ENCODE results near the gene TMEM273.

Gene TMEM273

DNA sequence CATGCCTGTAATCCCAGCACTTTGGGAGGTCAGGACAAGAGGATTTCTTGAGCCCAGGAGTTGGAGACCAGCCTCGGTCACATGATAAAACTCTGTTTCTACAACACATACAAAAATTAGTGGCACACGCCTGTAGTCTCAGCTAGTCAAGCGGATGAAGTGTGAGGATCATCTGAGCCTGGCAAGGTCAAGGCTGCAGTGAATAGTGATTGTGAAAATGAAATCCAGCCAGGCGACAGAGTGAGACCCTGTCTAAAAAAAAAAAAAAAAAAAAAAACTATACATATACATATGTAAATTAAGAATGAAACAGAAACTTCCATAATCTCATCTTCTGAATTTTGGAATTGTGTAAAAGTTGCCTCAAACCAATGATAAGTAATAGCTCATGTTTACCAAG is 36.2 kb downstream of the TMEM273 start:
- Mint-ChIP-seq H3K27me3 (peaks cover 8% of the 10 kb centered on the region), H3K36me3 (peaks cover 36% of the 10 kb centered on the region), H3K9me3 (peaks cover 6% of the 10 kb centered on the region), H3K4me3 (no peak overlapping the region), H3K27ac (no peak overlapping the region), H3K4me1 (peaks cover 11% of the 10 kb centered on the region)
- ATAC-seq: no peak

DNA sequence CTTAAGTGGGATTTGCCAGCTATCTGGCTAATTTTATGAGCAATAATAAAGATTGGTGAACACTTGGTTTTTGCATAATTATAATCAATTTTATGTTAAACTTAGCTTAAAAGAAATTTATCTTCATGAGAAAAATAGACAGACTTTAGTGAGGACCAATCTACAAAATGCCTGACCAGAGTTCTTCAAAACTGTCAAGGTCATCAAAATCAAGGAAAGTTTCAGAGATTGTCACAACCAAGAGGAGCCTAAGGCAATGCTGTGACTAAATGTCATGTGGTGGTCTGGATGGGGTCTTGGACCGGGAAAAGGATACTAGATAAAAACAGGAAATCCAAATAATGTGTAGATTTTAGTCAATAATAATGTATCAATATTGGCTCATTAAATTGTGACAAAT is 36.7 kb downstream of the TMEM273 start:
- ATAC-seq: no peak
- H3K36me3 Mint-ChIP-seq: peaks cover 30% of the 10 kb centered on the region
- H3K27ac Mint-ChIP-seq: no peak overlapping the region
- H3K4me1 Mint-ChIP-seq: peaks cover 10% of the 10 kb centered on the region
- H3K4me3 Mint-ChIP-seq: no peak overlapping the region
- peaks cover 8% of the 10 kb centered on the region for H3K27me3 Mint-ChIP-seq
- H3K9me3 Mint-ChIP-seq: peaks cover 6% of the 10 kb centered on the region

DNA sequence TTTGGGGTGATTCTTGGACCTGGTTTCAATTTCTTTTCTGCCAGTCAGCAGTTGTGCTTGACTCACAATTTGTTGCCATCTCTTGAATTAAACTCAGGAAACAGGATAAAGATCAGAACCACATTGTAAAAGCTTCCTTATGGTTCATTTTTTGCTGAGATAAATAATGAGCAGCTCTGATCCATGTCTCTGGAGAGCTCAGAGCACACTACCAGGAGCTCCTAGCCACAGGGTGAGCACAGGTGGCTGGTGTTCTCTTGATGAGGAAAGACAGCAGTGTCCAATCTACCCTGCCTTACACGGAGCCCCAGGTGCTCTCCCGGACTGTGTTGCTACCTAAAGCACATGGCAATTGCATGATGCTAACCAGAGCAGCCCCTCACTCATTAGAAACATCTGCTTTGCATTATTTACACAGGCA is 37.2 kb downstream of the TMEM273 start:
- Mint-ChIP-seq H3K27me3 (peaks cover 8% of the 10 kb centered on the region), H3K9me3 (peaks cover 6% of the 10 kb centered on the region), H3K36me3 (peaks cover 26% of the 10 kb centered on the region), H3K4me1 (peaks cover 10% of the 10 kb centered on the region), H3K4me3 (no peak overlapping the region), H3K27ac (no peak overlapping the region)
- no peak for ATAC-seq

DNA sequence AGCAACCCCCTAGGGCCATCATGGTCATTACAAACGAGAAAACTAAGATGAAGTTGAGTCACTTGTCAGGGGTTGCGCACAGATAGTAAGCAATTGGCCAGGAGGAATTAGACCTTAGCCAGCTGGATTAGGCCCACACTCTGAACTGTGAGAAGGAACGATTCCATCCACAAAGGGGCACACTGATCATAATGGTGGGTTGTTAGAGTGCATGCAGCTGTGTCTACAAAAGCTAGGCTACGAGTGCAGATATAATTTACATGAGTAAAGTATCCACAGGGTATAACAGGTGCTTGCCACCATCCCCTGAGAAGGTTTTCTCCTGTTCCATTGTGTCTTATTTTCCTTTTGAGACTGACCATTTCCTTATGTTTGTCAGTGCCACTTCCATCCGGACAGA is 37.8 kb downstream of the TMEM273 start:
- Mint-ChIP-seq H3K27ac (no peak overlapping the region), H3K36me3 (peaks cover 20% of the 10 kb centered on the region), H3K9me3 (peaks cover 6% of the 10 kb centered on the region), H3K4me1 (peaks cover 10% of the 10 kb centered on the region), H3K4me3 (no peak overlapping the region), H3K27me3 (peaks cover 8% of the 10 kb centered on the region)
- ATAC-seq: no peak

DNA sequence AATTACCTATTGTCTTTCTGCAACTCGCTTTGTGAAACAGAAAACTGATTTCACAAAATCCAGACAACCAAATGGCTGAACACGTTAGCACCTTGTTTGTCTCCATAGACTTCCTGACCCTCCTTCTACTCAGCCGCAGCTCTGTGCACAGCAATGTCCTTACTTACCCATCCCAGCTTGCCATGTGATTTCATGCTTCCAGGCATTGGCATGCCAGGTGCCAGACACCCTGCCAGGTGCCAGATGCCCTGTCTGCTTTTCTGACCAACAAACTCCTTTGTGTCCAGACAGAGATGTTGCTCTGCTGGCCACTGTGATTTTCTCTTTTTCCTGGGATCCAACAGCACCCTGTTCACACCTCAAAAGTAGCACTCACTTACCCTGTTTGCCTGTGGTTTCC is 38.3 kb downstream of the TMEM273 start:
- ATAC-seq: no peak
- H3K27me3 Mint-ChIP-seq: peaks cover 8% of the 10 kb centered on the region
- peaks cover 6% of the 10 kb centered on the region for H3K9me3 Mint-ChIP-seq
- no peak overlapping the region for H3K4me3 Mint-ChIP-seq
- H3K27ac Mint-ChIP-seq: no peak overlapping the region
- peaks cover 10% of the 10 kb centered on the region for H3K4me1 Mint-ChIP-seq
- H3K36me3 Mint-ChIP-seq: peaks cover 14% of the 10 kb centered on the region

DNA sequence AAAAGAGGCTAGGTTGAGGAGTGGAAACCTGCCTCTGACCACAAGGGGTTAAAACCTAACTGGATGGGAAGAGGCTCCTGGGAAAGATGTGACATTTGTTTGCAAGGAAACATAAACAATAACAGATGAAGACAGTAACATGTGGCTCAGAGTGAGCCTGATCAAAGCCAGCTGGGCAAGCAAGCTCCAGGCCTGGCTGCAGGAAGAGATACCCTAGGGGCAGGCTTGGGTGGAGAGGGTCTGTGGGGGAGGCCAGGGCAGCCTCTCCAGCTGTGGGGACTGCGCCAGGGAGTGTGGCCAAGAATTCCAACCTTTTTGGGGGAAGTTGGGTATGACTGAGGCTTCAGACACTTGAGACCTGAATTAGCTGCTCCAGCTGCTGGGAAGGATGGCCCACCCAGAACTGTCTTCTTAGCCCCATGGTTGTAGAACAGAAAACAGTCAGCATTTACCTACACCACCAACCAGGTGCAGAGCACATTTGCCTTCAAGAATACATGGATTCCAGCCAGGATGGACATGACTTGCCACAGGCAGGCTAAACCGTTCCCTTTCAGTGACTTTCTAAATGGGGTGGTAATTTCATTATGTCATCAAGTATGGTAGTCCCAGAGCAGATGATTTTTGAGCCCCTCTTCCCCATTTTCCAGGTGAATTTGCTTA is 44.0 kb downstream of the TMEM273 start:
- Mint-ChIP-seq H3K4me3 (no peak overlapping the region), H3K4me1 (no peaks in the 10 kb centered on the region), H3K36me3 (peaks cover 6% of the 10 kb centered on the region), H3K27ac (no peak overlapping the region), H3K9me3 (peaks cover 6% of the 10 kb centered on the region), H3K27me3 (peaks cover 8% of the 10 kb centered on the region)
- no peak for ATAC-seq

DNA sequence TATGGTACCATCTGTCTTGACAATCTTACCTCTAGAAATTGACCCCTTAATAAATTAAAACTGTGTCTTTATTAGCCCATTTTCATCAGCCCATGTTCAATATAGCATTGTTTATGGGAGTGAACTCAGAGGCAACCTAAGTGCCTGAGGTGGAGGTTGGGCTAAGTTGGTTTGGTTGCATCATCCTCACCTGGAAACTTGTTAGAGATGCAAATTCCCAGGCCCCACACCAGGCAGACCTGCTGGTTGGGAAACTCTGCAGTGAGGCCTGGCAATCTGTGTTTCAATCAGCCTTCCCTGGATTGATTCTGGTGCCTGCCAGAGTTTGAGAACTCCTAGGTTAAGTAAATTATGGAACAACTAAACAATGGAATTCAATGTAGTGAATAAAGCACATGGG is 44.9 kb downstream of the TMEM273 start:
- no peaks in the 10 kb centered on the region for H3K4me1 Mint-ChIP-seq
- H3K27ac Mint-ChIP-seq: no peak overlapping the region
- H3K27me3 Mint-ChIP-seq: peaks cover 4% of the 10 kb centered on the region
- no peak for ATAC-seq
- H3K4me3 Mint-ChIP-seq: no peak overlapping the region
- H3K36me3 Mint-ChIP-seq: peaks cover 5% of the 10 kb centered on the region
- H3K9me3 Mint-ChIP-seq: peaks cover 5% of the 10 kb centered on the region

DNA sequence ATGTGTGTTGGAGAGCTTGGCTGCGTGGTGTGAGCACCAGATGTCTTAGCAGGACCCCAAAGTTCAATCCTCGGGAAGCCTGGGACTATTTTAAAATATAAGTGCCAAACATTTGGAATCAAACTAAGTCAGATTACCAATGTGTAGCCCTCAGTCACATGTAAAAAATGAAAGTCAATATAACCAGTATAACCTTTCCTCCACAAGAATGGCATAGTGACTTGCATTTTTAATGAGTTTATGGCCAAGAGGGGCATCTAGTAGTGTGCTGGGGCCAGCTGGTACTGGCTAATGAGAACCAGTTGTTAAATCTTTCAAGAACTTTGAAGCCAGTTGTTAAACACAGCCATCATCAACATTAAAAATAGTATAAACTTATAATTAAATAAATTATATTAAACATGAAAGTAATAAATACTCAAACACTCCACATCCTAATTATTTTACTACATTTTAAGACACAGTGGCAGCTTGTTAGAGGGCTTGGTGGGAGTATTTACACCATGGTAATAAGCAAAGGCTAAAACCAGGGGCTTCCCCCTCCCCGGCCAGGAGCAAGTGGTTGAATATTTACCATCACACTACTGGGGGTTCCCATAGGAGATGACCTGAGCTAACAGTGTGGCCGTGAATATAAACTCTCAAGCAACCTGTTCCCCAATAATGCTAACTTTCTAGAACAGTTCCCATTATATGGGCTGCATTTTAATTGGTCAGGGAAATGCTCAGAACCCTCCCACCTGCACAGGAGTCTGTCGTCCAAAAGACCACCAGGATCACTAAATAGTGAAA is 46.5 kb downstream of the TMEM273 start:
- H3K9me3 Mint-ChIP-seq: no peaks in the 10 kb centered on the region
- no peaks in the 10 kb centered on the region for H3K36me3 Mint-ChIP-seq
- no peak overlapping the region for H3K27ac Mint-ChIP-seq
- ATAC-seq: no peak
- no peaks in the 10 kb centered on the region for H3K4me1 Mint-ChIP-seq
- H3K27me3 Mint-ChIP-seq: no peaks in the 10 kb centered on the region
- H3K4me3 Mint-ChIP-seq: no peak overlapping the region

DNA sequence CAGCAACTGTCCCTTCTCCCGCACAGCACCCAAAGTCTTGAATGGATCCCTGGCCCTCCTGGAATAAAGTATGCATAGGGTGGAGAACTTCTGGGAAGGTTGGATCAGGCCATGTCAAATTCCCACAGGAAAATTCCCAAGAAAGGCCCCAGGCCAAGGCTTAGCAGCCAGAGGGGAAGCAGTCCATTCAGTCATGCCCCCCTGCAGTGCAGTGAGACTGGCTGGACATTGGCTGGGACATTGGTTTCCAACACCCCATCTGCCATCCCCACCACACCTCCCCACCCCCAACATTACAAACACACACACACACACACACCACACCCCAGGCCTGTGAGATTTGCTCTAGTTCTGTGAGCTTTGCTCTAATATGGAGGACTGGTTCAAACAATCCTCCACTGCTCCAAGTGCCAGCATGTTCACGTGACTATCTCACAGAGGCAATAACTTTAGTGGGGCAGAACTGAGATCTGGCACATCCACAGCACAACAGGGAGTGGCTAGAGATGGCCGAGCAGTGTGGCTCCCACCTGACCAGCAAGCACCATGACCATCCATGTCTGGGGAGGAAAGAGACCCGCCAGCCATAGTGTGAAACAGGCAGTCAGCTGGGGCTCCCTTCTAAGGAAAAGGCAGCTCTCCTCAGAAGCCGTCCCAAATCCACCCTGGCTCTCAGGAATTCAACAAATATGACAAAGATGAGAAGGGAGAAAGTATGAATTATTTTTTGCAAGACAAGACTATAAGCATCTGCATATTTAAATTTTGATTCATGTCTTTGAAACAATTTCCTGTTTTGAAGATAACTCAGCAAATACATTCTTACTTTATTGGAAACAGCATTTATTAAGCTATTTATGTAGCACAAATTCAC is 47.6 kb downstream of the TMEM273 start:
- Mint-ChIP-seq H3K27ac (no peak overlapping the region), H3K4me3 (no peak overlapping the region), H3K4me1 (peaks cover 7% of the 10 kb centered on the region), H3K9me3 (no peaks in the 10 kb centered on the region), H3K36me3 (no peaks in the 10 kb centered on the region), H3K27me3 (no peaks in the 10 kb centered on the region)
- ATAC-seq: no peak

DNA sequence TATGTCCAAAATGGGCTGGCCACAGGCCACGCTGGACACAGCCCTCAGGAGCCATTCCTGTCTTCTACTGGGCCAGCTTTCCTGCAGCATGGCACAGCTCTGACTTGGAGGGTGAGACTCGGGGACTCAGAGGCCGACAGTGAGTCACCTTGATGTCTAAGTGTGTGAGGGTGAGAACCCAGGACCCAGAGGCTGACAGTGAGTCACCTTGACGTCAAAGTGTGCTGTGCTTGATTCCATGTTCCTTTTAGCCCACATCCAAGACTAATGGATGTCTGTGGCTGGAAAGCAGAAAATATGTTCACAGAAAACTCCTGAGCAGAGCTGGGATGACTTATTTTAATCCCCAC is 48.4 kb downstream of the TMEM273 start:
- Mint-ChIP-seq H3K36me3 (no peaks in the 10 kb centered on the region), H3K4me1 (peaks cover 15% of the 10 kb centered on the region), H3K27me3 (no peaks in the 10 kb centered on the region), H3K27ac (no peak overlapping the region), H3K9me3 (no peaks in the 10 kb centered on the region), H3K4me3 (no peak overlapping the region)
- ATAC-seq: no peak

DNA sequence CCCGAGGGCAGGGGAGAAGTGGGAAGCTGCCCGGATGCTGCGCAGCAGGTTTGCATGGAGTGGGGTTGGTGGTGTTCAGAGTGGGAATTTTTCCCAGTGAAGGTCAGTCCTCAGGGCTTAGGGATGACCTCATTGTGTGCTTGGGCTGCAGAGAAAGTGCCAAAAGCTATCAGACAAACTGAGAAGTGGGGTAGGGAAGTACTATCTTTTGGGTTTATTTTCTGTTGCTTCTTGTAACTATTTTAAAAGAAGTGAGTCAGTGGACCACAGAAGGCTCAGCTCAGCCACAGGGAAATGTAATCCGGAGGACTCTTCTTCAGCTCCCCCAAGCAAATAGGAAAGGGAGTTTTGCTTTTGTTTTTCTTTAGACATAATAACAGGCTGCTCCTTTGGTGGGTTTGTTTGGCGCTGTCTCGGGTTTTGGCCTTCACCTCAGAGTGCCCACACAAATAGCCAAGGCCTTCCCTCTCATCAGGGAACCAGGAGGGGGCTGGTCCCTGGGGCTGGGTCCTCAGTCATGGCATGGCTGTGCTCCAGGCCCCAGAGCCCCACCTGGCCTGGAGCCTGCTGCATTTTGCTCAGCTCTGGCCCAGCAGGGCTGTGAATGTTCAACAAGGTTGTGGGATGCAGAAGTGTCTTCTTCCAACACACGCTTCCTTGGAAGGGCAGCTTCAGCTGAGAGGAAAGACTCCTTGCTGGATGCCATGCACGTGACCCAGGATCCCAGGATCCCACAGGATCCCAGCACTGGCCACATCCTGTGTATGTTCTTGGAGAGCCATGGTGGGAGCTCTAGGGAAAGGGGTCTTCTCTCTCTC is 49.0 kb downstream of the TMEM273 start:
- Mint-ChIP-seq H3K27me3 (no peaks in the 10 kb centered on the region), H3K9me3 (no peaks in the 10 kb centered on the region), H3K36me3 (no peaks in the 10 kb centered on the region), H3K4me1 (peaks cover 20% of the 10 kb centered on the region), H3K4me3 (no peak overlapping the region), H3K27ac (no peak overlapping the region)
- no peak for ATAC-seq

DNA sequence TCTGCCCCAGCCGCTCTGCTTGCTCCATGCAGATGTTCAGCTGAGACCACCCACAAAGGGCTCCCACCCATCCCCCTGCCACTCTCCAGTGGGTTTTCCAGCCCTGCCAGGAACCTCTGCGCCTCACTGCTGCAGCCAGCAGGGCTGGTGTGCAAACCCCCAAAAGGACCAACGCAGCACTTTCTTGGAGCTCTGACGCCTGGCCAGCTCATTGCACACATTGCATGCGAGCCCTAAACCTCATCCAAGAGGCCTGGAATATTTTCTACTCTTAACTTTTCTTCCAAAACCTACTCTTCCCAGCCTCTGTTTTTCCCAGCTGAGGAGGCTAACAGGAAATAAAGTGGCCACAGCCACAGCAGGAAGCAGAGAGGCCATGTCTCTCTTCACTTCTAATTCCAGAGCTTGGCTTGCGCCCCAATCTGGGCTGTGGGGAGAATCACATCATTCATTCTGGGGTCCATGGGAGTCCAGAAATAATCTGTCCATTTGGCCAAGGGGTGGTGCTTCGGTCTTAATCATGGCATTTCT is 49.8 kb downstream of the TMEM273 start:
- Mint-ChIP-seq H3K4me3 (no peak overlapping the region), H3K27ac (no peak overlapping the region), H3K9me3 (no peaks in the 10 kb centered on the region), H3K4me1 (peaks cover 24% of the 10 kb centered on the region), H3K27me3 (no peaks in the 10 kb centered on the region), H3K36me3 (no peaks in the 10 kb centered on the region)
- no peak for ATAC-seq

DNA sequence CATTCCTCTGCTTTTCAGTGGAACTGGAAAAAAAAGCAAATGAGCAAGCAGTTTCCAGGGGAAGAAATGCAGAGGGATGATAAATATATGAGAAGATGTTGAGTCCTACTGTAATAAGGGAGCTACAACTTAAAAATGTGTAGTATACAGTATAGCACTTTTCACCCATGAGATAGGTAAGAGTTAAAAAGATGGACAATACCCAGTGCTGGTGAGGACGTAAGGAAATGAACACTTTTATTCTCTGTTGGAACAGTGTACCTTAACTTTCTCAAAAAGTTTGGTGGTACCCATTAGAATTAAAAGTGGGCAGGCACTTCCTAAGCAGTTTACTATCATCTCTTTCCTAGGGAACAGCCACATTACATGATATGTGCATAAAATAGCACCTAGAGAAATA is 51.7 kb downstream of the TMEM273 start:
- no peaks in the 10 kb centered on the region for H3K36me3 Mint-ChIP-seq
- no peak overlapping the region for H3K27ac Mint-ChIP-seq
- no peaks in the 10 kb centered on the region for H3K27me3 Mint-ChIP-seq
- no peaks in the 10 kb centered on the region for H3K9me3 Mint-ChIP-seq
- peaks cover 24% of the 10 kb centered on the region for H3K4me1 Mint-ChIP-seq
- ATAC-seq: no peak
- no peak overlapping the region for H3K4me3 Mint-ChIP-seq

DNA sequence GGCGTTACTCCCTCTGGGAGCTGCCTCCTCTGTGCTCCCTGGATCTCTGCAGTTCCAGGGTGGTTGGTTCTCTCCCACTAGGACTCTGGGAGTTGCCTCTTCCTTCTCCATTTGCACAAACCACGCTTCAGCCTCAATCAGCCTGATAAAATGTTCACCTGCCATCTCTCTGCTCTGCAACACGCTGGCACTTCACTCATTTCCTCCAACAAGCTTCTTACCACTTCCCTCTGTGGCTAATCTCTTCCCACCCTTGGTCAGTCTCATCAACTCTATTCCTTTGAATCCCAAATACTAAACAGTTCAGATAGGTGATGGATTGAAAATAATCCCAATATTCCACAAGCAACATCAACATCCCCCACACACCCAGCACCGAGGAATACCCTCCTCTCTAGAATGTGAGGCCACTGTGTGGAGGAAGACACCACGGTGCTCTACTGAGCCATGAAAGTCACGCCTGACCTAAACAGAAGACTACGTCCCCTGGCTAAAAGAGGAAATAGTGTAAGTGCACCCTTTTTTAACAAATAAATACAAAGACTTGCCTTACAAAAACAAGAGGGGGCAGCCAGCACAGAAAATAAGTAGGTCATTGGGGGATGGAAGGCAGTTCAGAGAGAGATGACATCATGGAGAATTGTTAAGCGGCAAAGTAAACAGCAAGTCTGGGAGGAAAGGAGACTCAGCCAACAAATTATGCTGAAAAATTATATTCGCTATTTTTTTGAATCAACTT is 52.4 kb downstream of the TMEM273 start:
- peak; percentile 90 for ATAC-seq
- Mint-ChIP-seq H3K4me3 (peak overlapping the region; percentile 22), H3K9me3 (no peaks in the 10 kb centered on the region), H3K27me3 (no peaks in the 10 kb centered on the region), H3K27ac (peak overlapping the region; percentile 30), H3K4me1 (peaks cover 24% of the 10 kb centered on the region), H3K36me3 (no peaks in the 10 kb centered on the region)
